HG02623 (cell line): ENCODE measurements around the gene LDB2.
"Not testable (repeated sequence)": the region's sequence is repeated elsewhere in the genome, so short reads cannot be mapped to it uniquely, and the experiment has no call there.

ENCODE experiments used
- ATAC-seq: cut with Tn5 transposase; IDR thresholded peaks from one replicate; pipeline ENCODE4 v1.9.1; 2021; ENCODE audit warnings: moderate library complexity; ENCODE audit not compliant: unreplicated experiment

Gene LDB2

DNA sequence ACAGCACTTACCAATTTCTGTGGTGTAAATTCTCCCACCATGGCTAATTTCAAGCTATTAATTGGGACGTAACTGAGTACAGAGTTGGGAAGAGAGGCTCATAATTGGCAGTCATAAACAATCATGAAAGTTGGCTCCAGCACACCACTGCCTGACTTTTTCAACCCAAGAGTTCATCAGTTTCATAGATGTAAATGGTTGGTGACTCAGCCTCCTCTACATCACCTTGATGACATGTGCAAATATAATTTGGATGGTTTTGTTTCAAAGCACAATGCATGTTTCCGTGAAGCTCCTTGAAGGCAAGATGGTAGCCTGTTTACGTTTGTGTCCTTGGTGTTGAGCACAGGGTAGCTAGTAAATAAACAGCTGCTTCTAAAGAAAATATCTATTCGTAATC lies 235.1 kb downstream of the LDB2 start:
- no peak for ATAC-seq

DNA sequence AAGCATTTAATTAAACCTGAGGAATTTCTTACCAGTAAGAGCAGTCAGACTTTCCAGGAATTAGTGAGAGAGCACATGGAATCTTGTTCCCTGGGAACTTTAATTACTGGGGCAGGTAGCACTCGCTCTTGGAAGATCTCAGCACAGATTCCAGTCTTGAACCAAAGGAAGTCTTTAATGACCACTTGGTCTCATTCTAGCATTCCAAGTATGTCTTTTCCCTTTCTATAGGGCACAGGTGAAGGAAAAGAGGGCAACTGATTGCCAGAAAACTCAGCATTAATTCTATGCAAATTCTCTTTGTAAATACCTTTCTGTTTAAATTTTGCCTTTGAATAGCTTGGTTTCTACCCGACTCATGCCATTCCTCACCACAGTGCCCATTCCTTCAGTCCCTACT lies 236.6 kb downstream of the LDB2 start:
- no peak for ATAC-seq

DNA sequence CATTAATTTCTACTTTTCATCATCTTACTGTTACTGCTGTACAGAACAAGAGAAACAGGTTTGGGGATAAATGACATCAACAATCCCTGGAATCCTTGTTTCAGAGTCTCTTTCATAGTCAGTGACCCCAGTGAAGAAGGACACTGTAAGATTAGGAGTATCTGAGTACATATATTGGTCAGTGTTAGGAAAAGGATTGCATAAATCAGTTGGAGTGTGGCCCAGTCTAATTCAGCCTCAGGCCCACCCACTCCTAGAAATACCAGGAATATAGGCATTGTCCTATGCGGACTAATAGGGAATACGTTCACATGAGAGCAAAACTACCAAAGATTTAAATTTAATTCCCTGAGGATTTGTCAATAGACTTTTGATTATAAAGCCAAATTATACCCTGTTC lies 237.8 kb downstream of the LDB2 start:
- no peak for ATAC-seq

DNA sequence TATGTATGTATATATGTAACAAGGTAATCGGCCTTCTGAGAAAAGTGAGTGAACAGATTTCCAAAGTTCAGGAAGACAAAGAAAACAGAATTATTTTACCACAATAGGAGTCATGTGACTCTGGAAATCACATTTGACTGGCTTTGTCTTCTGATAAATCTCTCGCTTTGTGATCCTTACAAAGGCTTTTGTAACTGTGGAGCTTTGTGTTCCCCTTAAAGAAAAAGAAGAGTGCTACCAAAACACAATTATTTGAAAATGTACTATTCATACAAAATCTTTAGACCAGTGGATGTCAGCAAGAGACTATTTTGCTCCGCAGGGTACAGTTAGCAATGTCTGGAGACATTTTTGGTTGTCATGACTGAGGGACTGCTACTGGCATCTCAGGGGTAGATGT lies 238.8 kb downstream of the LDB2 start:
- ATAC-seq = no peak

DNA sequence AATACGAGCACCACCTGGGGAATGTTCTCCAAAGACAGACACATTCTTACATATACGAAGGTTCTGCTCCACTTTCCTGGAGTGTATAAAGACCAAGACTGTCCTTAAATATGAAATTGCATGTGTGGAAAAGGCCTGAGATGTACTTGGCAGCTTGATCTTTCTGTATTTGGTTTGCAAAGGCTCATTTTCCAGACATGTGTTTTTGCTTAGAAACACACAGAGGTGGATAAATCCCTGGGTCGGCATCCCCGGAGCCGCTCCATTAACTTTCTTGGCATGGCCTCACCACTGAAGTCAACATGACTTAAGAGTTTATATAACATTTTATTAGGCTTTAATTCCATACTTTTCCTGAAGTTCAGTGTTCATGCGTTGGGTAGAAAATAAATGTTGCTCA lies 239.4 kb downstream of the LDB2 start:
- no peak for ATAC-seq

DNA sequence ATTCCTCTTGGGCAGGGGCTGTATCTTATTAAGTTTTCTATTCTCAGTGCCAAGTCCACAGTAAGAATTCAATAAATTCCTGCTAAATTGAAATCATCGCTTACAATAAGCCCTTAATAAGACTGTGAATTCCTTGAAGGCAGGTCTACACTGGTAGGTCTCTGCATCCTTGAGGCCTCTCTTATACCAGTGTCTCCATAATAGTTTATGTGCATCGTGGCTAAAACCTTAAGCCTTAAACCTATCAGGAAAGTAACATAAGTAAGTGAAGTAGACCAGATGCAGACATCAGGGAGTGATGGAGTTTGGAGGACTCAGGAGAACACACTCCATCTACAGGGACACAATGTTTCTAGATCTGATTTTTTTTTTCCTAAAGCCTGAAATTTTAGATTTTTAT lies 240.3 kb downstream of the LDB2 start:
- no peak for ATAC-seq

DNA sequence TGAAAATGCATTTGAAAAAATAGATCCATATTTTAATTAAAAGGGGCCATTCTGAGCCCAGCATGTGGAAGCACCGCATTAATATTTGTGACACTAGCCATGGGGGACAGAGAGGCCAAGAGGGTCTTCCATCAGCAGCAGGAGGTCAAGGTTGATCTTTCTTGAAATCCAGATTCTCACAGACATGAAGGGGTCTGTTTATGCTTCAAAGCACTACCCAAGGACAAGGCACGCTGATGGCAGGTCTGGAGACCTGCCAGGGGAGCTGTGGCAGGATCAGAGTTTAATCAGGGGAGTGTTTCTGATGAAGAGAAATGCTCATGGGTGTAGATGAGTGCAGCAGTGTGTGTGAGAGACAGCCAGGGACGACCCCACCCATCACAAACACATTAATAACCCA lies 243.3 kb downstream of the LDB2 start:
- no peak for ATAC-seq

DNA sequence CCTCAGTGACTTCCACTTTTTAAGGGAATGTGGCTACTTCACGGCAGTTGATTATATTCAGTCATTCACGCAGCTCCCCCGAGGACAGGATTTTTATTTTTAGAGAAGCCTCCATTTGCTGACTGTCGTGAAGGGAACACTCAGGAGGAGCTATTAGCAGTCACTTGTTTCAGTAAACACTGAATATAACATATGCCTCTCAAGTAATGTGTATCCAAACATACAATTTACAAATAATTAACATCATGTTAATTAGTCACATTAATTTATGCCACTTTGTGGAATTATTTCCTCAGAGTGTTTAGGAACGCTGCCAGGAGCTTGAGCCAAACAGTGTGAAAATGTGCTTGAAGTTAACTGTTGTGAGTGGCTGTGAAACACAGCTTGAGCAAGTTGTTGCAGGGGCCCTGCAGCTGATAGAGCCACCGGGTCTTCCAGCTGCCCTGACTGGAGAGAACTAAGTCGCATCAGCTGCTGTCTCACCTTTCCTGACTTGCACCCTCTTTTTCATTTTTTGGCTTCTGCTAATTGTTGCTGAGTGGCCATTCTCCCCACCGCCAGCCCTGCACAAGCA lies 245.6 kb downstream of the LDB2 start:
- ATAC-seq = no peak

DNA sequence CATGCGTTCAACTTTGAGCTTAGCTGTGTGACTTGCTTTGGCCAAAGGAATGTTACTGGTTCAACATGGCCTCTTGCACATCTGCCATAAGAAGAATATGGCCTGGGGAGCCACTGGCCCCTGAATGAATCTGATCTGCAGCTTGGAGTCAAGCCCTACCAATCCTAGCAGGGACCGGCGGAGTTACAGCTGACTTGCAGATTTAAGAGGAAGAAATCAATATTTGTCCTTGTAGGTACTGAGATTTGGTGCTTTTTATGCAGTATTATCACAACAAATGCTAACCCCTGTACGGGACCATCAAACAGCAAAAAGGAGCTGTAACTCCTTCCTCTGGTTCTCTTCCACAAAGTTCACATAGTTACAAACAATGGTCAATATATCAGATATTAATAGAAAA lies 252.0 kb downstream of the LDB2 start:
- no peak for ATAC-seq

DNA sequence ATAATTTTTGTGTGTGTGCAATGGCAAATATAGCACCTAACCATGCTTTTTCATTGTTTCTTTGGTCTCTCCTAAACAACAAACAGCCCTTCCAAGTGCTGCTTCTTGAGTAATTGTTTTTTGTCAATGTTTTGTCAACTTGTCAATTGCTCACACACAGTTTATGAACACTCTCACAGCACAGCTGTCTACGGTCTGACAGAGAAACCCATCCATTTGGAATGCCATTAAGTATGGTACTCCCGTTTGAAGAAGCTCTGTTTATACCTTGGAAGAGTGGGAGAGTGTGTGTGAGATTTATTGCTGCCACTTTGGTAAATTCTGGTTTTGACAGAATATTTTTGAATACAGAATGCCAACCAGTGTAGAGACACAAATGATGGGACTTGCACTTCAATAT lies 254.6 kb downstream of the LDB2 start:
- no peak for ATAC-seq

DNA sequence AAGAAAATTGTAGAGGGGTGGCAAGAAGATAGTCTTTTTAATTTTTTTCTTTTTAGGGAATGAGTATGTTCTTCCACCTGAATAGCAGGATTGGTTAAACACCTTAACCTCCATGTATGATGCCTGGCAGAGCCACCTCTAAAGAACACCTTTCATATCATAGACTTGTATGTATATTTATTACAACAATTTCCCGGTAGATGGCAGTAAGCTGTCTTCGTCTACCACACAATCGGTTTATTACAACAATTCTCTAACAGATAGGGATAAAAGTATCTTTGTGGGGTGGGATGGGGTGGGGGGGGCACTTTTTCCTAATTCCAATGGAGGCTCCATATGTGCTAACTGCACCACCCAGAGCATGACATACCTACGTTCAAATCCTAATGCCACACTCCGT lies 255.5 kb downstream of the LDB2 start:
- no peak for ATAC-seq

DNA sequence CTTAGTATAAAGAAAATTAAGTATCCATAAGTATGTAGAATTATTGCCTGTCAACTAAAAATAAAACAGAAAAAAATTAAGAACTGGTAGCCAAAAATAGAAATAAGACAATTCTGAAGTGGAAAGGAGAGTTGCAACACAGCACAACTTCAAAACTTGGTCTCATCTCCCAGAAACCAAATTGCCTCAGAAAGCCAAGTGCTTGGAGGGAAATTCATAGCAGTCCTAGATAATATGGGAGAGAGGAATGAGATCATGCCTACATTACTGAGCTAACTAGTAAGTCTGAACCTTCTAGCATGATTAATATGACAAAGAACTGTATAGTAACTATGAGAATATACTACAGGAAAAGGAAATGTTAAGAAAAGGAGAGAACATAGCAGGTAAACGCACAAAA lies 256.5 kb downstream of the LDB2 start:
- ATAC-seq = no peak

DNA sequence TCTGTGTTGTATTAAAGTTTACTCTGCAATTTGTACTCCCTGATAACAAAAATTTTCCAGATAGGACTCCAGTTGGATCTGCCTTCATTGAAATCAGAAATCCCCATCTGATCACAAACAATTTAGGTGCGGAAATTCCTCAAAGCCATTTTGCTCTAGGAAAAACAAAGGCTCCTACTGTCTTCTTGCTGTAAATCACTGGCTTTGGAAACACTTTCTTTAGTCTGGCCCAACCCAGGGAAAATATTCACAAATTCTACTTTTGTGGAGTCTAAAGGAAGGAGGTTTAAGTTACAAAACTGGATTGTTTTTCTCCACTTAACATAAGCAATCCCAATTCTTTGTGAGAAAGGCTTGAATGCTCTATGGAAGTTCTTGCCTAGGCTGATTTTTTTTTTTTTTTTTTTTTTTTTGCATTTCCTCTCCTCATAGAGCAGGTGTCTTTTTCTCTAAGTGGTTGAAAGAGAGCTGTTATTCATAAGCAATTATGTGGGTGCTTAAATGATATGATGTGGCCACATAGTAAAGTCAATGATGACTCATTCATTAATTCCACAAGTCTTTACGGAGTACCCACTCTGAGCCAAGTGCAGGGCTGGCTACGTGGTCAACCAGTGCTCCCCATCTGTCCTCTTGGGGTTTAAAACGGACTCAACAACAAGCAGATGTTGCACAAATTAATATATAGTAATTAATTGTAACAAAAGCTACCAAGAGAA lies 261.4 kb downstream of the LDB2 start:
- ATAC-seq = no peak

DNA sequence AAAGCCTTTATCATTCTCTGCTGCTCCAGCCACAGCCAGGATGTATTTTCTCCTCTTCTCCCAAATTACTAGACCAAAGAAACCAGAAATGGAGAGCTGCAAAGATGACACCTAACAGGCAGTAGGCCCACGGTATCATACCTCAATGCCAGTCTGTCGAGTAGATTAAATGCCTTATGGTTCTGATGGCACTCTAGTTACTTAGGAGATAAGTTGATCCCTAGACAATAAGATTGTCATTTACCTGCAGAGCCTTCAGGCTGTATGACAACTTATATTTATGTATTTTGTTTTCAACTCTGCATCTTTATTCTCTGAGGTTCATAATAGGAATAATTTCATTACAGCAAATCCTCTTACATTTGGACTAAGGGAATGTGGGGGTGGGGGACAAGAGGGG lies 262.1 kb downstream of the LDB2 start:
- ATAC-seq = no peak

DNA sequence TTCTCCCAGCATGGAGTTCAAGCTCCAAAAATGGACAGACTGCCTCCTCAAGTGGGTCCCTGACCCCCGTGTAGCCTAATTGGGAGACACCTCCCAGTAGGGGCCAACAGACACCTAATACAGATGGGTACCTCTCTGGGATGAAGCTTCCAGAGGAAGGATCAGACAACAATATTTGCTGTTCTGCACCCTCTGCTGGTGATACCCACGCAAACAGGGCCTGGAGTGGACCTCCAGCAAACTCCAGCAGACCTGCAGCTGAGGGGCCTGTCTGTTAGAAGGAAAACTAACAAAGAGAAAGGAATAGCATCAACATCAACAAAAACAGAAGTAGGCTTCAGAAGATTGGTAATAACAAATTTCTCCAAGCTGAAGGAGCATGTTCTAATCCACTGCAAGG lies 269.2 kb downstream of the LDB2 start:
- not testable (repeated sequence) for ATAC-seq

DNA sequence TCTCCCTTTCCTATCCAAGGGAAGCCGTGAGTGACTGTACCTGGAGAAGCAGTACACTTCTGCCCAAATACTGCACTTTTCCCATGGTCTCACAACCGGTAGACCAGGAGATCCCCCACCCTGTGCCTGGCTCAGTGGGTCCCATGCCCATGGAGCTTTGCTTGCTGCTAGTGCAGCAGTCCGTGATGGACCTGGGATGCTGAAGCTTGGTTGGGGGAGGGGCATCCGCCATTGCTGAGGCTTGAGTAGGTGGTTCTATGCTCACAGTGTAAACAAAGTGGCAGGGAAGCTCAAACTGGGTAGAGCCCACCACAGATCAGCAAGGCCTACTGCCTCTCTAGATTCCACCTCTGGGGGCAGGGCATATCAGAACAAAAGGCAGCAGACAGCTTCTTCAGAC lies 269.6 kb downstream of the LDB2 start:
- not testable (repeated sequence) for ATAC-seq

DNA sequence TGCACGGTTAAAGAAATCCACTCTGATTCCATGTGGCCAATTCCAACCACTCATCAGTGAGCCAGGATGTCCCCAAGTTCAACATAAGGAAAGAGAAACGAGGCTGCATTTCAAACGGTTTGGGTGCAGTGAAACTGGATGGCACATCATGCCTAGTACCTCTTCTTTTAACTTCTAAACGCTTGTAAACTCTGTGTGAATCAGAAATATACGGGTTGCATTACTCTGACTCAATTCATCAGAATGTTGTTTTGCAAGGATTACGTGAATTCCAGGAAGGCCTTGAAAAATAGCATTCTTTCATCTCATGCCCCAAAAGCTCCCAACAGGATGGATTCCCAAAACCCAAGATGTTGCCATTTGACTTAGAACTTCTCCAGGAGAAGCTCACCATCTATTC lies 270.4 kb downstream of the LDB2 start:
- ATAC-seq = no peak

DNA sequence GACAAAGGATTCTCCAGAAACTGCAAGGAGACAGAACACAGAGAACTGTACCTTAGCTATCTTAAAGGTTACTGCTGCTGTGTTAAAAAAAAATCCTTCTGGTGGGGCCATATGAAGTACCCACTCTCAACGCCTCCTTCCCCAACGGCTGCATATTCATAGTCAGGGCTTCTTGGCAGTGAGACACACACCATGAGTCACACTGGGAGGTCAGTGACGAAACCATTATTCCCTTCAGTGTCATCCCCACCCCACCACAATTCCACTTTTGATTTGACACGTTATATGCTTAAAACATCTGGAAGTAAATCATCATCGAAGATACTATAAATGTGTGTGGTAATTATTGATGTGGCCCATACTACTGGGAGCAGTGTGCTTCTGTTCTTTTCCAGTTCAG lies 271.5 kb downstream of the LDB2 start:
- ATAC-seq = no peak

DNA sequence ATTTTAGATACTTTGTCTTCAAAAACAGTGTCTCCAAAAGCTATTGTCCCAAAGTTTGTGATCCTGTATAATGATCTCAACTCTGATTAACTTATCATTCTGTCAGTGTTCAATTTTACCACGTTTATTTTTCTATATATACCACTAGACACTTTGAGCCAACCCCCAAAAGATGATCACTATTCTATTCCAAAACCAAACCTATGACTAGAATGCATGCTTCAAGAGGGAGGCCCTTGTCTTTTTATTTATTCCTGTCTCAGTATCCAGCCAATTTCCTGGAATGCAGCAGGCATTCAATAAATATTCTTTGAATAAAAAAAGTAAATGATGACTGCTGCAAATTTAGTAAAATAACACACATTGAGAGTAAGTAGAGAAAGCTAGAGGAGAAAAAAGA lies 275.6 kb downstream of the LDB2 start:
- ATAC-seq = no peak

DNA sequence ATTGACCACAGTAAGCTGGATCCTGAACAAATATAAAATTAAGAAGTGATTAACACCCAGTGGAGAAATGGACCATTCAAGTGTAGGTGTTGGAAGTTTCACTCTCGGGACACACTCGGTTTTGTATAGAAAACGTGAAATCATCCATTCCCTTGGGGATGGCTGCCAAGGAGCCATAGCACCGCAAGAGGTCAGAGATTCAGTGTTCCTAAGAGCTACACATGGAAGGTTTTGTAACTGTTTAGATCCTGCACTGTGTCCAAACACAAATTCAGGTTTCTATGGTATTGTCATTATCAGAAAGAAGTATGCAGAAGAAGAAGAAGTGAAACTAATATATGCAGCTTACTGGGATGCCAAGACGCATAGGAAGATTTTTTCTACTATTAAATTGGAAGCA lies 281.0 kb downstream of the LDB2 start:
- no peak for ATAC-seq

DNA sequence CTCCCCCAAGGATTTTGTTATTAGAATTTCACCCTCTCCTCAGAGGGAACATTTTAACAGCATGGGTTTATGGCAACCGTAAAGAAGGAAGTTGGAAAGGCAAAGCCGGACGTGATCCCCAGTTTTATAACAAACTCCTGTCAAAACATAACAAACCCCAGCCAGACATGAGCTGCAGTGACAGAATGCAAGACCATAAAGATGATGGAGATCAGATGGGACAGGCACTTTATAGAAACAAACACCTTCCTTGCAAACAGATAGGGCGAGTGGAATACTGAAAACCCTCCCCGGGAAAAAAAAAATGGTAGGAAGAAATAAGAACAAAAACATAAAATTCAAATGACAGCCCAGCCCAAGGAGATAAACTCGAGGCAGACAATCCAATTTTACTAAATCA lies 281.4 kb downstream of the LDB2 start:
- no peak for ATAC-seq

DNA sequence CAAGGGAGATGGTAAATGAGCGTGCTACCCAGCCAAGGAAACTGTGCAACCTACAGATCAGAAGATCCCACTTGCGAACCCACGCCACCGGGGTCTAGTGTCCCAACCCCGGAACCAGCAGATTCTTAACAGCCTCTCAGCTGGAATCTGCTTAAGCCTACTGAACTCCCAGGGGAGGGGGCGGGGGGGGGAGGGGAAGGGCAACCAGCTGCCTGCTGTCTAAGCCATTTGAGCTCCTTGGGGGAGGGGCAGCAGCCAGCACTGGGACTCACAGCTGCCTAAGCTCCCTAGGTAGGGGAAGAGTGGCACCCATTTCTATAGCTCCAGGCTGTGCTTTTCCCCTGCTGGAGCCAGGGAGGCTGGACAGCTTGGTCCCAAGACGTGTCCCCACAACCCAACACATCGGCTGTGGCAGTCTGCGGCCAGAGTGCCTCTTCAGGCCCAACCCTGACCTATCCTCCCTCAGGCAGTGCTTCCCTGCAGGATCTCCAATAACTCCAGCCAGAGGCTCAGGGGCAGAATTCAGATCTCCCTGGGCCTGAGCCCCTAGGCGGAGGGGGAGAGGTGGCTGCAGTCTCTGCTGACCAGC lies 289.2 kb downstream of the LDB2 start:
- ATAC-seq = no peak

DNA sequence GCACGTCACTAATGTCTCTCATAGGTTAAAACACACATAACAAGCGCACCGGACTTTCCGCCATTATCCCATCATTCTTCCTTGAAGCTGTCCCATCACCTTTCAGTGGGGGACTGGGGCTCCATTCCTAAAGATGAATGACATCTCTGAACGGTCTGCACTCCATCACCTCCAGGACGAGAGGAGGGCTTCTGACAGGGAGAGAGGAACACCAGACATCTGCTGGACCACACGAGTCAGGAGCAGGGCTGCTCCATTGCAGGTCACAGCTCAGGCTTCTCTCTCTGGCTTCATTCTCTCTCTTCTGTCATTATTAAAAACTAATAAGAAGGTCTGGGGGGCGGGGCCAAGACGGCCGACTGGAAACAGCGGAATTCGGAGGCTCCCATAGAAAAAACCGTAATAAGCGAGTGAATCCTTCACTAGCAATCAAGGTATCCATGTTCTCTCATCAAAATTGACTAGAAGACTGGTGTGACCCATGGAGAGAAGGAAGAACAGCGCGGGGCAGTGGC lies 289.8 kb downstream of the LDB2 start:
- ATAC-seq = no peak
